NCI-H1694 treated with DMSO at 0.1 percent for 48 hours (cell line): ENCODE results near the gene BMI1.

Source experiments
- DNase-seq: peaks from one replicate; lab custom pipeline; 2025; lab: John Stamatoyannopoulos, UW

BMI1 gene

GRCh38 chr10:22319980-22320558 lies 830 bp upstream of the BMI1 start:
- no peak for DNase-seq

GRCh38 chr10:22321156-22321923 lies 441 bp downstream of the BMI1 start:
- peak; percentile 23 for DNase-seq

GRCh38 chr10:22321924-22322640 lies 1.2 kb downstream of the BMI1 start:
- DNase-seq: no peak

- no peak for DNase-seq
Measured at GRCh38 chr10:22322641-22323160, 1.8 kb downstream of the BMI1 start.

- no peak for DNase-seq
Measured at GRCh38 chr10:22323538-22324305, 2.8 kb downstream of the BMI1 start.

GRCh38 chr10:22324413-22324812 lies 3.5 kb downstream of the BMI1 start:
- no peak for DNase-seq

- DNase-seq: no peak
Measured at GRCh38 chr10:22324893-22325271, 4.0 kb downstream of the BMI1 start.

- DNase-seq: no peak
Measured at GRCh38 chr10:22325272-22326144, 4.6 kb downstream of the BMI1 start.

GRCh38 chr10:22326145-22326702 lies 5.3 kb downstream of the BMI1 start:
- DNase-seq: no peak

GRCh38 chr10:22329150-22329549 lies 8.3 kb downstream of the BMI1 start:
- DNase-seq: no peak

GRCh38 chr10:22332116-22332692 lies 11.3 kb downstream of the BMI1 start:
- no peak for DNase-seq

- no peak for DNase-seq
Measured at GRCh38 chr10:22333167-22333974, 12.5 kb downstream of the BMI1 start.

GRCh38 chr10:22333975-22334282 lies 13.0 kb downstream of the BMI1 start:
- DNase-seq: no peak

GRCh38 chr10:22334414-22335172 lies 13.7 kb downstream of the BMI1 start:
- DNase-seq: no peak

GRCh38 chr10:22335173-22335933 lies 14.5 kb downstream of the BMI1 start:
- no peak for DNase-seq

- no peak for DNase-seq
Measured at GRCh38 chr10:22338185-22338900, 17.4 kb downstream of the BMI1 start.

GRCh38 chr10:22338931-22339330 lies 18.0 kb downstream of the BMI1 start:
- DNase-seq: no peak
